Transverse colon (tissue), 4 donors: Measurements from ENCODE around the gene DCHS2. TPM values are rescaled to one million over a fixed set of nuclear protein-coding genes. Genes with fewer than 3 reads are reported as not detected.

ENCODE experiments used
- DNase-seq: peaks from one replicate; pipeline ENCODE4 v3.0.0-alpha.2; 2019
- H3K27ac ChIP-seq, 4 donors: fragments of 200-600 bp; sonication (generic); 2 replicates each; pipeline ENCODE4 v1.5.1; 2016 to 2018; ENCODE audit warnings: inconsistent platforms in 4 of 4
- H3K27me3 ChIP-seq: fragments of 200-600 bp; sonication (generic); 2 replicates; pipeline ENCODE4 v1.5.1; 2017; ENCODE audit warnings: inconsistent platforms
- H3K36me3 ChIP-seq, 4 donors: fragments of 200-600 bp; sonication (generic); 2 replicates each; pipeline ENCODE4 v1.5.1; 2017 to 2019; ENCODE audit warnings: inconsistent platforms in 4 of 4
- H3K4me1 ChIP-seq, 4 donors: fragments of 200-600 bp; sonication (generic); 2 replicates each; pipeline ENCODE4 v1.5.1; 2017 to 2020; ENCODE audit warnings: inconsistent platforms in 4 of 4
- H3K4me3 ChIP-seq, 4 donors: fragments of 200-600 bp; sonication (generic); 1 replicate in 1 of 4; 2 replicates in 3 of 4; pipeline versions ENCODE4 v1.5.1 to v1.6.1; 2017 to 2019; ENCODE audit warnings: inconsistent platforms in 4 of 4
- H3K9me3 ChIP-seq, 2 donors: fragments of 200-600 bp; sonication (generic); 2 replicates each; pipeline ENCODE4 v1.5.1; 2017 to 2019; ENCODE audit warnings: inconsistent platforms in 2 of 2
- CTCF ChIP-seq, 5 experiments: fragments of 200-600 bp in 3 of 5; fragments of 450-650 bp in 2 of 5; sonication (generic) in 3 of 5; IDR thresholded peaks; 1 replicate in 2 of 5; 2 replicates in 3 of 5; pipeline ENCODE4 v1.5.1; 2016 to 2017; ENCODE audit warnings: antibody characterized with exemption in 5 of 5, inconsistent platforms in 3 of 5, mild to moderate bottlenecking in 2 of 5, moderate library complexity in 1 of 5
- EP300 ChIP-seq: sonication (generic); formaldehyde crosslinking; IDR thresholded peaks from one replicate; pipeline ENCODE4 v1.6.1; 2017; ENCODE audit warnings: antibody characterized with exemption, low read depth
- POLR2A ChIP-seq: fragments of 450-650 bp; IDR thresholded peaks from one replicate; pipeline ENCODE4 v1.6.1; 2016; ENCODE audit warnings: antibody characterized with exemption, mild to moderate bottlenecking, moderate library complexity
- POLR2AphosphoS5 ChIP-seq, 3 donors: sonication (generic); formaldehyde crosslinking; IDR thresholded peaks; one replicate each; pipeline ENCODE4 v1.6.1; 2016; ENCODE audit warnings: antibody characterized with exemption in 3 of 3
- WGBS, 2 donors: methylation state at CpG; one replicate each; pipeline ENCODE4 v1.1.5; 2018; ENCODE audit warnings: low coverage in 1 of 2; 5-methylcytosine and 5-hydroxymethylcytosine counted together
- in situ Hi-C, 4 donors: fragments of 200-750 bp; cut with MboI; loops; one replicate each; pipeline versions ENCODE4 v1.15.0 to v1.15.1; 2017; ENCODE audit warnings: low sequenced_read_pairs in 3 of 4, low pct_ligation_motif_present in 1 of 4, low pct_unique_long_range_greater_than_20kb in 1 of 4
- intact Hi-C: fragments of 100-400 bp; cut with DNase I; formaldehyde crosslinking; loops from one replicate; pipeline ENCODE4 v1.15.1; 2023; ENCODE audit warnings: low total_unique reads
- total RNA-seq, 4 donors: library from RNA; depleted of rRNA; stranded (reverse); fragments of >200 nt; gene quantifications; one replicate each; pipeline ENCODE4 v1.1.0, GENCODE V29; 2016

DCHS2 gene
- total RNA-seq, 4 donors from 2014 or later = 0.60 to 20.6 (median 2.9) TPM

GRCh38 chr4:154517591-154517990, 26.0 kb upstream of the DCHS2 start:
- in situ Hi-C loops = loop anchor here in 1 of 4 donors (25.0 kb wide), 1 partner anchor 730 kb away; the partner anchor contains the start of gene SFRP2
- Histone ChIP-seq H3K36me3 (no peaks in the 10 kb centered on the region), H3K4me3 (no peak overlapping the region), H3K9me3 (no peaks in the 10 kb centered on the region), H3K4me1 (no peaks in the 10 kb centered on the region), H3K27me3 (peaks cover 8% of the 10 kb centered on the region), H3K27ac (no peak overlapping the region)
- DNase-seq = no peak
- intact Hi-C loops = no loop called here
- 68 to 73% methylated on average over 3 to 4 of the region's 4 CpGs for WGBS, 2 donors
- TF ChIP-seq CTCF (IDR thresholded peaks at IDR 0.05) = no peak
- TF ChIP-seq POLR2A = no peak
- no peak for TF ChIP-seq EP300
- no peak for TF ChIP-seq POLR2AphosphoS5 (IDR thresholded peaks at IDR 0.05)

- intact Hi-C loops (no loop called here), in situ Hi-C loops (loop anchor here in 1 of 4 donors (25.0 kb wide), 1 partner anchor 729 kb away; the partner anchor contains the start of gene SFRP2)
- Histone ChIP-seq H3K27ac (no peak overlapping the region), H3K4me1 (no peaks in the 10 kb centered on the region), H3K27me3 (peaks cover 8% of the 10 kb centered on the region), H3K9me3 (no peaks in the 10 kb centered on the region), H3K4me3 (no peak overlapping the region), H3K36me3 (no peaks in the 10 kb centered on the region)
- DNase-seq = no peak
- TF ChIP-seq CTCF (IDR thresholded peaks at IDR 0.05) (no peak), POLR2A (no peak), POLR2AphosphoS5 (IDR thresholded peaks at IDR 0.05) (no peak), EP300 (no peak)
- 13 to 19% methylated on average over 1 of the region's 1 CpG for WGBS, 2 donors
Observed at GRCh38 chr4:154516318-154517029, 24.9 kb upstream of the DCHS2 start.

- 70% methylated on average over 4 of the region's 4 CpGs; no CpG with 5 or more reads in 1 of the 2 donors for WGBS, 2 donors
- in situ Hi-C loops = loop anchor here in 1 of 4 donors (25.0 kb wide), 1 partner anchor 725 kb away; the partner anchor contains the start of gene SFRP2
- intact Hi-C loops = no loop called here
Observed at GRCh38 chr4:154511981-154512380, 20.4 kb upstream of the DCHS2 start.

More at GRCh38 chr4:154511981-154512380, 20.4 kb upstream of the DCHS2 start:
- TF ChIP-seq CTCF (IDR thresholded peaks at IDR 0.05) (no peak), POLR2AphosphoS5 (IDR thresholded peaks at IDR 0.05) (no peak), EP300 (no peak), POLR2A (no peak)
- no peaks in the 10 kb centered on the region for H3K4me1 ChIP-seq
- H3K27me3 ChIP-seq = peaks cover 4% of the 10 kb centered on the region
- H3K27ac ChIP-seq = no peak overlapping the region
- H3K9me3 ChIP-seq = no peaks in the 10 kb centered on the region
- DNase-seq = no peak
- H3K4me3 ChIP-seq = no peak overlapping the region
- H3K36me3 ChIP-seq = no peaks in the 10 kb centered on the region
